Measurements from ENCODE around the gene SARNP.
A peak's percentile ranks its signal among the peaks of the same experiment; 100 is the strongest.

The SARNP gene

DNA sequence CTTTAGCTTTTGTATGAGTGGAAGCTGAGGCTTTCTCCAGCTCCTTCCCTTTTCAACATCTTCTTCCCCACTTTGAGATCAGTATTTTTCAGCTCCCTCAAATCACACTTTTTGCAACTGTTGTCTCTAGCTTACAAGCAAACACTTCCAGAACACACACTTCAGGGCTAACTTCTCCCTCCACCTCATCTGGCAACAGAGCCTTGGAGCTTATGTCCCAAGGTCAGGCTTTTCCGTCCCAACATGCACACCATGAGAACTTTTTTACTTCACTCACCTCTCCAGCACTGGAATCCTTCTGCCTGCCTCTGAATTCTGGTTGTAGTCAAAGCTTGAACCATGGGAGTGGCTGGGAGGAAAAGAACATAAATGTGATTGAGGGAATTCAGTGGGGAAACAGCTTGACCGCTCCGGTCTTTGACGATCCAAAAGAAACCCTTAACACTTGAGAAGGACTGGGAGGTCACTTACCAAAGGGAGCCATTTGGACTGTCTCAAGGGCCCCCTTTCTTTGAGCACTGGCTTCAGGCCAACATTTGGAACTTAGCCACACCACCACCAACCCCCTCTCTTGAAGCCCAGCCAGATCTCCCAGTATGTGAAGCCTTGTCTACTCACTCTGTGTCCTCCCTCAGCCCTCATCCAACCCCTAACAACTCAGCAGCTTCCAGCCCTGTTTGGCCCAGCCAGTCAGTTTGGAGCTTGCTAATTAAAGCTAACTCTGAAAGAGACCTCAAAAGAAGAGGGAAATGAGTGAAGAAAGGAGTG, 105.6 kb downstream of the SARNP start:
- no peak for DNase-seq (ENCODE audit: low read depth in 2 of 2)

DNA sequence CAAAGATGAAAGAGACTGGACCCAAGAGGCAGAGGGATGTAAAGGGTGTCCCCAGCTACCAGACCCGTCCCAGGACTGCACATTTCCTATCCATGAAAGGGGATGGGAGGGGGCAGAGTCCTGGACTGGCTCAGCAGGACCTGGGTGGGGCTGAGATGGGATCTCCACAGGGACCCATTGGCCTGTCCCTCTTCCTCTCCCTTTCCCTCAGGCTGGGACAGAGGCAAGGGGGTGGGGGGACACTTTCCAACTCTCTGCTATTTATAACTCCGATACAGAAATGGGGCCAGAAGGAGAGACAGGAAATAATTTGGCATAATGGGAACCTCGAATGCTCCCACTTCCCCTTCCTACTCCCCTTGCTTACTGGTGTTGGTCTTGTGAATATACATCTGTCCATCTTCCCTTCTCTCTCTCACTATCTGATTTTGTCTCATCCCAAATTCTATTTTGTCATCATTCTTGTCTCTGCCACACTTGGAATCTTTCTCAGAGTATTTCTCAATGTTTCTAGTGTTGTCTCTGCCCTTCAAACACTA, 108.8 kb downstream of the SARNP start:
- no peak for DNase-seq (ENCODE audit: low read depth in 2 of 2)

DNA sequence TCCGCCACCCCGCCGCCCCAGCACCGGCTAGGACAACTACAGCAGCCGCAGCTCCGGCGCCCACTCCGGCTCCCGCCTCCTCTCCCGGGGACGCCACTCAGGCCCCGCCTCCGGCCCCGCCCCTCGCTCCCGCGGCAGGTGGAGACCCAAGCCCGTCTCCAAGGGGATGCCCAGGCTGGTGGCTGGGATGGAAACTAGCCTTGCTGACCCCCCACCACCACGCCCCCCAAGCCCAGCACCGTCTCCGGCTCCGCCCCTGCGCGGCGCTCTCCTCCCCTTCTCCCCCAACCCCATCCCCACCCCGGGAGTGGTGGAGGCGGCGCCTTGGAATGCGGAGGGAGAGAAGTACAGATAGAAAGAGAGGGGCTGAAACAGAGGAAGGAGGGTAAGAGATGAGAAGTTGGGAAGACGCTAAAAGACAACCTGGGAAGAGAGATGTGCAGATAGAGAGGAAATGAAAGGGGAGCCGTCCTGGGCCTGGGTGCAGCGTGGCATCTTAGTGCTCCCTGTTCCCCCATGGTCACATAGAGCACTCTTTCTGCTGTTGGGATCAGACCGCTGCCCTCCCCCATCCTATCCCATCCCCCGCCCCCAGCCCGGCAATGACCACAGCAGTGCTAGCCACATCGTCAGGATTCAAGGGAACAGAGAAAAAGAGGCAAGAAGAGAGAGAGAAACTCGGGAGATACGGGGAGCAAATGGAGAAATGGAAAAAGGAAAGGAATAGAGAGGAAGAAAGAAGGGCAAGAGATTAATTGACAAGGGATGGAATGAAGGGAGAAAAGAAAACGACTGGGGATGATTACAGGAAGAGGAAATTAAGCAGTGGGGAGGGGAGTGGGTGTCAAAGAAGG, 109.5 kb downstream of the SARNP start, which contains the start of gene ITGA7:
TSS of gene ITGA7 (minus strand) at position 64 of the 854 bp plus-strand sequence. CDS start 222 bp downstream, outside the sequence.
- peak in 1 of 2 donors; percentile 57 for DNase-seq (ENCODE audit: low read depth in 2 of 2)
